ENCODE measurements around the gene EMSY. TPM values are rescaled to one million over a fixed set of nuclear protein-coding genes. Genes with fewer than 3 reads are reported as not detected.

EMSY gene
- total and polyA plus RNA-seq, 2 of the 13 experiments (the other 11 are each of a cell fraction or from before 2014, with no cell fraction given), result 11.6 to 18.5 TPM

DNA sequence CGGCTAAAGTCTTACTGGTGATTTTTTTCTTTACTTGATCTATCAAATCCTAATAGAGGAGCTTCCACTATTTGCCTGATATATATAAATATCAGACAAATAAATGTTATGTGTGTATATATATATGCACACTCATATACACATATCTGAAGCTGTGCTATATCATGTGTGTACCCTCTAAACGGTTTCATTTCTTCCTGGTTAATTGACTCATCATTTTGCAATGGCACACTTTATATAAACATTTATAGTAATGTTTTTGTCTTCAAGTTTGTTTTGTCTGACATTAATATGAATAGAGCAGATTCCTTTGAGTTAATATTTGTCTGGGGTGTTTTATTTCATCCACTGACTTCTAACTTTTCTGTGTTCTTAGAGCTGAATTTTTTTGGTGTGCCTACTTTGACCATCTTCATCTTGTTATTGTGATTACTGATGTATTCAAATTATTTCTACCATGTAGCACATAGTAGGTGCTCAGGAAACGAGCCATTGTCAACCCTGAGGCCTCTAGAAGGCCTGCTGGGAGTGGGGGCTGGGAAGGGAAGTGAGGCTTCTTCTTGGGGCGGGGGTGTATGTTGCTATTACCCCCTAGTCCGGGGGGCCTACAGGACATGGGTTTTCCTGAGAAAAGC is 143.1 kb downstream of the EMSY start (continued):
- no peak for TF ChIP-seq ZFYVE20 (CRISPR knock-in tag; IDR thresholded peaks at IDR 0.05; ENCODE audit: borderline replicate concordance, low read depth)
- no peak for TF ChIP-seq POLR2AphosphoS5 (IDR thresholded peaks at IDR 0.05; ENCODE audit: low read depth, low read length)
- TF ChIP-seq KAT7 (CRISPR knock-in tag; IDR thresholded peaks at IDR 0.05; ENCODE audit: borderline replicate concordance), result no peak
- TF ChIP-seq ZSCAN22 (CRISPR knock-in tag; IDR thresholded peaks at IDR 0.05), result no peak
- no peak for TF ChIP-seq NCOA1 (CRISPR knock-in tag; IDR thresholded peaks at IDR 0.05)

GRCh38 chr11:76588455-76589325 is 143.9 kb downstream of the EMSY start:
- Histone ChIP-seq H3K27me3 (ENCODE audit: control insufficient read depth in 1 of 2, insufficient read depth in 2 of 2, low read length in 2 of 2) (peaks cover 0 to 16% of the 10 kb centered on the region in 2 experiments; a peak in 2 of 5 replicates), H3K4me3 (replicated peaks in 1 of 3; ENCODE audit: insufficient read depth in 1 of 3, low read depth in 2 of 3, low read length in 3 of 3) (no peak overlapping the region), H3K4me1 (ENCODE audit: insufficient read depth, low read length) (no peaks in the 10 kb centered on the region), H2AFZ (ENCODE audit: low read length) (no peak overlapping the region), H3K27ac (ENCODE audit: extremely low read length, insufficient read depth, low read length) (no peak overlapping the region), H3K4me2 (ENCODE audit: low read depth, low read length) (no peak overlapping the region), H3K36me3 (replicated peaks in 1 of 2; ENCODE audit: control insufficient read depth in 1 of 2, insufficient read depth in 2 of 2, low read length in 2 of 2) (no peaks in the 10 kb centered on the region), H3K79me2 (ENCODE audit: insufficient read depth, low read length) (no peaks in the 10 kb centered on the region), H3K9me3 (ENCODE audit: low read length) (no peaks in the 10 kb centered on the region), H4K20me1 (ENCODE audit: insufficient read depth, low read length) (no peaks in the 10 kb centered on the region), H3K9ac (ENCODE audit: insufficient read depth, low read depth, low read length) (no peak overlapping the region)
- DNase-seq (ENCODE audit: low spot score) (no peak), FAIRE-seq (no peak), ATAC-seq (peak; percentile 61)
- ChIA-PET POLR2A (no interaction called here), CTCF (ENCODE audit: low intra/inter-chr PET ratio, low total read pairs) (no interaction called here)
- in situ Hi-C loops (cut with HindIII; ENCODE audit: extremely low pct_ligation_motif_present, low pct_unique_long_range_greater_than_20kb), result no loop called here
- 23% methylated on average over 11 of the region's 25 CpGs for WGBS (ENCODE audit: low lambda C conversion rate)
- intact Hi-C loops (cut with micrococcal nuclease; ENCODE audit: unreplicated experiment), result no loop called here
- BruUV-seq (replicated peaks), result no TSS peak
- TF ChIP-seq DPF2 (CRISPR knock-in tag; IDR thresholded peaks at IDR 0.05; ENCODE audit: borderline replicate concordance, low read depth), result no peak
- TF ChIP-seq SAP130 (CRISPR knock-in tag; IDR thresholded peaks at IDR 0.05; ENCODE audit: low read depth), result no peak
- TF ChIP-seq DNMT3B (CRISPR knock-in tag; conservative IDR thresholded peaks at IDR 0.05), result no peak
- TF ChIP-seq HDAC1 (CRISPR knock-in tag; IDR thresholded peaks at IDR 0.05), result no peak
- TF ChIP-seq ZNF292 (CRISPR knock-in tag; IDR thresholded peaks at IDR 0.05; ENCODE audit: borderline replicate concordance, low read depth), result no peak
- no peak for TF ChIP-seq ARID5B (CRISPR knock-in tag; IDR thresholded peaks at IDR 0.05)
- TF ChIP-seq PRPF4 (IDR thresholded peaks at IDR 0.05; ENCODE audit: low read depth, low read length, poor library complexity, severe bottlenecking), result no peak
- TF ChIP-seq NCOR1 (IDR thresholded peaks at IDR 0.05; ENCODE audit: borderline replicate concordance, low read length), result no peak
- no peak for TF ChIP-seq FOXA1 (IDR thresholded peaks at IDR 0.05)
- no peak for TF ChIP-seq FOXA1 (CRISPR knock-in tag; IDR thresholded peaks at IDR 0.05)
- TF ChIP-seq ISL2 (CRISPR knock-in tag; IDR thresholded peaks at IDR 0.05), result no peak
- no peak for TF ChIP-seq HMGXB4 (CRISPR knock-in tag; IDR thresholded peaks at IDR 0.05; ENCODE audit: borderline replicate concordance in 1 of 2, low read depth in 1 of 2)
- TF ChIP-seq ZNF205 (CRISPR knock-in tag; IDR thresholded peaks at IDR 0.05), result no peak
